Naive thymus-derived CD4-positive, alpha-beta T cell (primary cell): Measurements from ENCODE around the gene JSRP1. TPM values are rescaled to one million over a fixed set of nuclear protein-coding genes. Genes with fewer than 3 reads are reported as not detected.

Source experiments
- ATAC-seq: fragments of 150-1000 bp; cut with Tn5 transposase; 2 replicates; pipeline ENCODE4 v1.10.0; 2021; ENCODE audit warnings: mild to moderate bottlenecking, moderate library complexity
- CTCF ChIA-PET: fragments of 350-600 bp; sonication (Branson Sonifier 250); formaldehyde crosslinking; loops from one replicate; lab custom pipeline; 2021; ENCODE audit warnings: antibody characterized with exemption; lab: Charles Lee
- POLR2A ChIA-PET: fragments of 350-600 bp; sonication (Branson Sonifier 250); formaldehyde crosslinking; loops from one replicate; lab custom pipeline; 2021; ENCODE audit warnings: antibody characterized with exemption, inconsistent platforms; lab: Charles Lee
- DNase-seq, 9 donors: peaks; one replicate each; pipeline versions ENCODE4 v3.0.0 to v3.0.0-alpha.2; 2020 to 2022; ENCODE audit warnings: mixed read lengths in 1 of 9
- H3K27ac ChIP-seq: one replicate; pipeline ENCODE4 v1.7.0; 2013; ENCODE audit warnings: mild to moderate bottlenecking, low read depth, low read length, moderate library complexity
- H3K27me3 ChIP-seq, 2 donors: one replicate each; pipeline ENCODE4 v1.7.0; 2013; ENCODE audit warnings: low read length in 2 of 2, mild to moderate bottlenecking in 2 of 2, moderate library complexity in 2 of 2; ENCODE audit not compliant: control insufficient read depth in 2 of 2, insufficient read depth in 2 of 2
- H3K36me3 ChIP-seq, 3 experiments: 1 replicate in 2 of 3; 2 replicates in 1 of 3; pipeline ENCODE4 v1.7.0; 2013; ENCODE audit warnings: low read length in 3 of 3, mild to moderate bottlenecking in 3 of 3, moderate library complexity in 1 of 3; ENCODE audit not compliant: insufficient read depth in 3 of 3, control insufficient read depth in 2 of 3
- H3K4me1 ChIP-seq, 2 donors: one replicate each; pipeline ENCODE4 v1.7.0; 2013; ENCODE audit warnings: low read length in 2 of 2, mild to moderate bottlenecking in 2 of 2, moderate library complexity in 1 of 2; ENCODE audit not compliant: control insufficient read depth in 2 of 2, insufficient read depth in 2 of 2
- H3K4me3 ChIP-seq: 2 replicates; pipeline ENCODE4 v1.7.0; 2013; ENCODE audit warnings: mild to moderate bottlenecking, low read length
- H3K9me3 ChIP-seq, 3 experiments: 1 replicate in 2 of 3; 2 replicates in 1 of 3; pipeline ENCODE4 v1.7.0; 2013; ENCODE audit warnings: low read length in 3 of 3; ENCODE audit not compliant: control insufficient read depth in 2 of 3
- H3K27ac Mint-ChIP-seq, 9 donors: one replicate each; pipeline ENCODE4 v1.8.0; 2020 to 2022; ENCODE audit warnings: mixed read lengths in 9 of 9, mild to moderate bottlenecking in 8 of 9, moderate library complexity in 5 of 9, inconsistent platforms in 2 of 9
- H3K27me3 Mint-ChIP-seq, 5 donors: one replicate each; pipeline ENCODE4 v1.8.0; 2021 to 2022; ENCODE audit warnings: mixed read lengths in 5 of 5, mild to moderate bottlenecking in 1 of 5
- H3K36me3 Mint-ChIP-seq, 5 donors: one replicate each; pipeline ENCODE4 v1.8.0; 2020 to 2022; ENCODE audit warnings: mixed read lengths in 5 of 5, mild to moderate bottlenecking in 3 of 5, inconsistent platforms in 1 of 5
- H3K4me1 Mint-ChIP-seq, 7 donors: one replicate each; pipeline ENCODE4 v1.8.0; 2020 to 2022; ENCODE audit warnings: mixed read lengths in 7 of 7, mild to moderate bottlenecking in 3 of 7, inconsistent platforms in 1 of 7
- H3K4me3 Mint-ChIP-seq, 10 donors: one replicate each; pipeline ENCODE4 v1.8.0; 2020 to 2022; ENCODE audit warnings: mild to moderate bottlenecking in 10 of 10, mixed read lengths in 10 of 10, moderate library complexity in 6 of 10, inconsistent platforms in 2 of 10
- H3K9me3 Mint-ChIP-seq, 11 donors: one replicate each; pipeline ENCODE4 v1.8.0; 2020 to 2022; ENCODE audit warnings: mixed read lengths in 11 of 11, mild to moderate bottlenecking in 4 of 11, inconsistent platforms in 1 of 11, moderate library complexity in 1 of 11
- intact Hi-C, 2 donors: fragments of 100-400 bp; cut with micrococcal nuclease; formaldehyde crosslinking; loops; one replicate each; pipeline ENCODE4 v1.15.1; 2023
- polyA plus RNA-seq, 2 donors: library from polyadenylated mRNA; unstranded; fragments of 300-500 nt; fragmentation: Illumina TruSeq; gene quantifications; one replicate each; pipeline ENCODE4 v1.2.3, GENCODE V29; 2021
- total RNA-seq, 6 experiments: library from RNA in 5 of 6; stranded (reverse) in 5 of 6; gene quantifications; 1 replicate in 5 of 6; 2 replicates in 1 of 6; pipeline ENCODE4 v1.2.3 and lab custom pipeline; 2021 to 2026

JSRP1 gene
- total and polyA plus RNA-seq, 7 experiments from 2014 or later, result 0.24 to 0.54 (median 0.34) TPM; not detected in 3

GRCh38 chr19:2288818-2289713 is 32.8 kb upstream of the JSRP1 start:
- ATAC-seq (peak; percentile 28), DNase-seq (peak in 1 of 9 donors; percentile 21)
- H3K9me3 Mint-ChIP-seq, result peaks cover 0 to 2% (median 0%) of the 10 kb centered on the region in 11 donors
- H3K4me1 Mint-ChIP-seq, result peaks cover 21 to 40% (median 28%) of the 10 kb centered on the region in 7 donors
- POLR2A ChIA-PET, result interaction anchor here (0.6 to 2.7 kb wide), 15 partner anchors 10 to 696 kb away, joined by 3 to 18 read pairs (median 6); partner anchors contain the start of gene LMNB2
- no peaks in the 10 kb centered on the region for H3K27me3 Mint-ChIP-seq
- H3K27ac ChIP-seq, result peak overlapping the region; percentile 59
- peaks cover 0 to 20% (median 3%) of the 10 kb centered on the region in 5 donors for H3K36me3 Mint-ChIP-seq
- peaks cover 0 to 2% (median 0%) of the 10 kb centered on the region in 3 experiments for H3K36me3 ChIP-seq
- intact Hi-C loops, result loop anchor here (1.0 to 2.0 kb wide), 3 partner anchors 14 to 40 kb away; partner anchors contain the start of genes LSM7 (in 1 of the 2) and SPPL2B (in 1 of the 2)
- CTCF ChIA-PET, result interaction anchor here (0.6 to 3.1 kb wide), 10 partner anchors 8 to 161 kb away, joined by 3 to 15 read pairs (median 4); no protein-coding TSS in a partner anchor
- peak overlapping the region; percentile 87 to 96 (median 91) for H3K4me3 Mint-ChIP-seq
- peak overlapping the region; percentile 87 to 98 (median 92) for H3K27ac Mint-ChIP-seq
- H3K4me1 ChIP-seq, result peaks cover 15 to 19% of the 10 kb centered on the region in 2 donors
- H3K4me3 ChIP-seq, result peak overlapping the region; percentile 74
- no peaks in the 10 kb centered on the region for H3K9me3 ChIP-seq
- H3K27me3 ChIP-seq, result no peaks in the 10 kb centered on the region

- Mint-ChIP-seq H3K36me3 (peaks cover 0 to 17% (median 0%) of the 10 kb centered on the region in 5 donors), H3K27me3 (no peaks in the 10 kb centered on the region), H3K9me3 (peaks cover 0 to 2% (median 0%) of the 10 kb centered on the region in 11 donors), H3K4me1 (peaks cover 18 to 33% (median 22%) of the 10 kb centered on the region in 7 donors), H3K4me3 (peak overlapping the region in 9 of 10 donors; percentile 69 to 96 (median 90)), H3K27ac (peak overlapping the region; percentile 65 to 98 (median 91))
- no peak for ATAC-seq
- Histone ChIP-seq H3K4me1 (peaks cover 15 to 19% of the 10 kb centered on the region in 2 donors), H3K4me3 (no peak overlapping the region), H3K27ac (no peak overlapping the region), H3K36me3 (no peaks in the 10 kb centered on the region), H3K9me3 (no peaks in the 10 kb centered on the region), H3K27me3 (no peaks in the 10 kb centered on the region)
- intact Hi-C loops, result loop anchor here (2.0 kb wide), 2 partner anchors 14 to 40 kb away; partner anchors contain the start of genes LSM7 (in 1 of the 2) and SPPL2B (in 1 of the 2)
- CTCF ChIA-PET, result interaction anchor here (0.7 to 3.1 kb wide), 6 partner anchors 9 to 45 kb away, joined by 3 to 15 read pairs (median 5); no protein-coding TSS in a partner anchor
- POLR2A ChIA-PET, result interaction anchor here (0.7 to 2.7 kb wide), 13 partner anchors 10 to 695 kb away, joined by 3 to 18 read pairs (median 6); no protein-coding TSS in a partner anchor
- no peak for DNase-seq
Measured at GRCh38 chr19:2288338-2288817, 32.2 kb upstream of the JSRP1 start.

- DNase-seq (no peak), ATAC-seq (no peak)
- H3K4me3 Mint-ChIP-seq, result peak overlapping the region in 3 of 10 donors; percentile 25 to 89 (median 87)
- peaks cover 0 to 2% (median 0%) of the 10 kb centered on the region in 11 donors for H3K9me3 Mint-ChIP-seq
- peaks cover 15 to 19% of the 10 kb centered on the region in 2 donors for H3K4me1 ChIP-seq
- POLR2A ChIA-PET, result interaction anchor here (0.5 to 2.7 kb wide), 6 partner anchors 11 to 93 kb away, joined by 3 to 17 read pairs (median 4); no protein-coding TSS in a partner anchor
- no peak overlapping the region for H3K27ac ChIP-seq
- peak overlapping the region in 7 of 9 donors; percentile 14 to 96 (median 46) for H3K27ac Mint-ChIP-seq
- H3K4me1 Mint-ChIP-seq, result peaks cover 18 to 34% (median 24%) of the 10 kb centered on the region in 7 donors
- H3K27me3 Mint-ChIP-seq, result no peaks in the 10 kb centered on the region
- CTCF ChIA-PET, result interaction anchor here (1.4 to 3.1 kb wide), 2 partner anchors 14 to 15 kb away, joined by 5 to 15 read pairs; no protein-coding TSS in a partner anchor
- no peaks in the 10 kb centered on the region for H3K36me3 ChIP-seq
- peaks cover 0 to 14% (median 0%) of the 10 kb centered on the region in 5 donors for H3K36me3 Mint-ChIP-seq
- H3K4me3 ChIP-seq, result no peak overlapping the region
- H3K27me3 ChIP-seq, result no peaks in the 10 kb centered on the region
- intact Hi-C loops, result loop anchor here (2.0 kb wide), 2 partner anchors 13 to 41 kb away; partner anchors contain the start of genes LSM7 (in 1 of the 2) and SPPL2B (in 1 of the 2)
- no peaks in the 10 kb centered on the region for H3K9me3 ChIP-seq
Measured at GRCh38 chr19:2287585-2288337, 31.5 kb upstream of the JSRP1 start.

GRCh38 chr19:2286402-2287140 is 30.4 kb upstream of the JSRP1 start:
- H3K27ac Mint-ChIP-seq, result peak overlapping the region in 2 of 9 donors; percentile 65 to 72
- Histone ChIP-seq H3K36me3 (no peaks in the 10 kb centered on the region), H3K9me3 (no peaks in the 10 kb centered on the region), H3K4me1 (peaks cover 22 to 30% of the 10 kb centered on the region in 2 donors), H3K4me3 (no peak overlapping the region), H3K27me3 (no peaks in the 10 kb centered on the region), H3K27ac (no peak overlapping the region)
- ATAC-seq (no peak), DNase-seq (no peak)
- peaks cover 0 to 2% (median 0%) of the 10 kb centered on the region in 11 donors for H3K9me3 Mint-ChIP-seq
- H3K36me3 Mint-ChIP-seq, result peaks cover 0 to 11% (median 0%) of the 10 kb centered on the region in 5 donors
- intact Hi-C loops, result no loop called here
- no peak overlapping the region for H3K4me3 Mint-ChIP-seq
- CTCF ChIA-PET, result interaction anchor here (0.6 to 3.1 kb wide), 2 partner anchors 12 to 754 kb away, joined by 3 to 15 read pairs; no protein-coding TSS in a partner anchor
- peaks cover 19 to 39% (median 29%) of the 10 kb centered on the region in 7 donors for H3K4me1 Mint-ChIP-seq
- H3K27me3 Mint-ChIP-seq, result peaks cover 0 to 2% (median 0%) of the 10 kb centered on the region in 5 donors
- POLR2A ChIA-PET, result interaction anchor here (0.7 to 2.7 kb wide), 6 partner anchors 12 to 47 kb away, joined by 3 to 17 read pairs (median 4); no protein-coding TSS in a partner anchor

- POLR2A ChIA-PET, result interaction anchor here (0.7 to 1.3 kb wide), 2 partner anchors 24 to 119 kb away, joined by 3 to 4 read pairs; no protein-coding TSS in a partner anchor
- peaks cover 0 to 2% (median 0%) of the 10 kb centered on the region in 5 donors for H3K36me3 Mint-ChIP-seq
- Histone ChIP-seq H3K27ac (no peak overlapping the region), H3K4me3 (no peak overlapping the region), H3K4me1 (peaks cover 8 to 18% of the 10 kb centered on the region in 2 donors), H3K36me3 (no peaks in the 10 kb centered on the region), H3K9me3 (no peaks in the 10 kb centered on the region), H3K27me3 (no peaks in the 10 kb centered on the region)
- peaks cover 0 to 2% (median 0%) of the 10 kb centered on the region in 5 donors for H3K27me3 Mint-ChIP-seq
- peaks cover 0 to 2% (median 0%) of the 10 kb centered on the region in 11 donors for H3K9me3 Mint-ChIP-seq
- H3K4me3 Mint-ChIP-seq, result no peak overlapping the region
- no peak for DNase-seq
- peak overlapping the region in 1 of 9 donors; percentile 43 for H3K27ac Mint-ChIP-seq
- intact Hi-C loops, result no loop called here
- CTCF ChIA-PET, result interaction anchor here (1.1 kb wide), 1 partner anchor 13 kb away, joined by 3 read pairs; no protein-coding TSS in a partner anchor
- ATAC-seq, result no peak
- peaks cover 10 to 25% (median 22%) of the 10 kb centered on the region in 7 donors for H3K4me1 Mint-ChIP-seq
Measured at GRCh38 chr19:2283835-2284507, 27.8 kb upstream of the JSRP1 start.
